Measurements from ENCODE around the gene TMEM131. TPM values are rescaled to one million over a fixed set of nuclear protein-coding genes. Genes with fewer than 3 reads are reported as not detected.
"Not testable (repeated sequence)": the region's sequence is repeated elsewhere in the genome, so short reads cannot be mapped to it uniquely, and the experiment has no call there.

The TMEM131 gene
- total RNA-seq, 1 donor from 2014 or later = 28.4 TPM

DNA sequence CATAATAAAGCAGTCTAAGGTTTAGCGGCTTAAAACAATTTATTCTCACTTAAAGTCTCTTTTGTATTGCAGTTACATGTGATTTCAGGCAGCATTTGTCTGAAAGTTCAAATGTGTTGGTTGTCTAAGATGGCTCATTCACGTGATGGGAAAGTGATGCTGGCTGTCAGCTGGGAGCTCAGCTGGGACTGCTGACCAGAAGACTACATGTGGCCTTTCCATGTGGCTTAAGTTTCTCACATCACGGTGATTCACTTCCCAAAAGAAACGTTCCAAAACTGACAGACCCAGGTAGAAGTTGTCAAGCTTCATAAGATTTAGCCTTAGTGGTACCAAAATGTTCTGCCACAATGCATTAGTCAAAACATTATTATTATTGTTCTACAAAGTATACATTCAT lies 76.9 kb downstream of the TMEM131 start:
- DNase-seq (ENCODE audit: extremely low read depth, low read depth, low spot score) = no peak

DNA sequence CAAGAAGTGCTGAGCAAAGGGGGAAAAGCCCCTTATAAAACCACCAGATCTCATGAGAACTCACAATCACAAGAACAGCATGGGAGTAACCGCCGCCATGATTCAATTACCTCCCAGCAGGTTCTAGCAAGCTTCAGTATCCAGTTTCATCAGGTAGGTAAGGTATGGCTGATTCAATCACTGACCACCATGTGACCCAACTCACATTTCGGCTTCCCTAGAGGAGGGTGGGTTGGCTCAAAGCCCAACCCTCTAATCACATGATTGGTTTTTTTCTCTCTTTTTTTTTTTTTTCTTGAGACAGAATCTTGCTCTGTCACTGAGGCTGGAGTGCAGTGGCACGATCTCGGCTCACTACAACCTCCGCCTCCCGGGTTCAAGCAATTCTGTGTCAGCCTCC lies 78.1 kb downstream of the TMEM131 start:
- DNase-seq (ENCODE audit: extremely low read depth, low read depth, low spot score) = not testable (repeated sequence)

DNA sequence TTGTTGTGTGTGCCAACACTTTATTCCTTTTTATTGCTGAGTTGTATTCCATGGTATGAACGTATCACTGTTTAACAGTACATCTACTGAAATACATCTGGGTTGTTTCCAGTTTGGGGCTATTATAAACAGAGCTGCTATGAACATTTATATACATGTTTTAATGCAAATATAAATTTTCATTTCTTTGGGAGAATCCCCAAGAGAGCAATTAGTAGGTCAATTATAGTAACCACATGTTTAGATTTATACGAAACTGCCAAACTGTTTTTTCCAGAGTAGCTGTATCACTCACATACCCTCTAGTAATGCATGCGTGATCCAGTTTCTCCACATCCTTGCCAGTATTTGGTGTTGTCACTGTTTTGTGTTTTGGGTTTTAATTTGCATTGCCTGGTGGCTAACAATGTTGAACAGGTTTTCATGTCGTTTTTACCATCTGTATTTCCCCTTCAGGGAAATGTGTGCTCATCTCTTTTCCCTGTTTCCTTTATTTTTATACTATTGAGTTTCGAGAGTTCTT lies 81.0 kb downstream of the TMEM131 start:
- DNase-seq (ENCODE audit: extremely low read depth, low read depth, low spot score) = no peak

DNA sequence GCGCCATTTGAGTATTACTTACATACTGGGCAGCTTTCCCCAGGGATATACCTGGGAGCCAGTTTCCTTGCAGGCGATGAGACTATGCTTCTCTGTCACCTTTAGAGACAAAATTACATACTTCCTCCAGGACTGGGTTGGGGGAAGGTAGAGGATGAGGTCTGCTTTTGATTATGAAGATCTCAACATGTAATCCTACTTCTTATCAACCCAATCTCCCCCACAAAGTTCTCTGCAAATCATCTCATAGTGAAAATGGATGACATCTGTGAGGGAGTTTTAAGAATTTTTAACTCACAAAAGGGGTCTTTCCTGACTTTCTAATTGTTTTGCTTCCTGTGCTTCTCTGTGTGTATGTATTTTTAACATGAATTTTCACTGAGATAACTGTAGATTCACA lies 81.9 kb downstream of the TMEM131 start:
- no peak for DNase-seq (ENCODE audit: extremely low read depth, low read depth, low spot score)

DNA sequence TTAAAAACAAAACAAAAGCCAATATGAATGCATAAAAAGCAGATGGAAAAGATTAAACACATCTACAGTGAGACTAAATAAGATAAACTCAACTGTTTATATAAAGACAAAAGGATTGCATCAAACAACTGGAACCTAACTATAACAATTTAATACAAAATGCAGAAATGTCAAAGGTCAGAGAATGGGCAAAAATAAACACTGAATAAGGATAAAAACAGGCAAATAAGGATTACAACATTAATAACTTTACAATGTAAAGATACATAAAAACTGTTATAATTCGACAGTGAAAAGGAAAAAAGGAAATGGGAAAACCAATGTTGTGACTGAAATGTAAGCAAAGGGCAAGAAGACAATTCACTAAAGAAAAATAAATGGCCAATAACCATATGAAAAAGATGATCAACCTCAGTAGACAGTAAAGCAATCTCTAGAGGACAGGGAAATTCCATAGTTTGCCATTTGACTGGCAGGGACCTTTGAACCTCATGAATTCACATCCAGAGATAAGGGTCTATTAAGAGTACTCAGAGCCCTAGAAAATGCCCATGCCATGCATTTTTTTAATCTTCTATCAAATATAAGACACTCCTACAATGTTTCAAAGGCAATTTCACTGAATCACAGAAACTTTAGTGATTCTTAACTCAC lies 83.7 kb downstream of the TMEM131 start:
- no peak for DNase-seq (ENCODE audit: extremely low read depth, low read depth, low spot score)

DNA sequence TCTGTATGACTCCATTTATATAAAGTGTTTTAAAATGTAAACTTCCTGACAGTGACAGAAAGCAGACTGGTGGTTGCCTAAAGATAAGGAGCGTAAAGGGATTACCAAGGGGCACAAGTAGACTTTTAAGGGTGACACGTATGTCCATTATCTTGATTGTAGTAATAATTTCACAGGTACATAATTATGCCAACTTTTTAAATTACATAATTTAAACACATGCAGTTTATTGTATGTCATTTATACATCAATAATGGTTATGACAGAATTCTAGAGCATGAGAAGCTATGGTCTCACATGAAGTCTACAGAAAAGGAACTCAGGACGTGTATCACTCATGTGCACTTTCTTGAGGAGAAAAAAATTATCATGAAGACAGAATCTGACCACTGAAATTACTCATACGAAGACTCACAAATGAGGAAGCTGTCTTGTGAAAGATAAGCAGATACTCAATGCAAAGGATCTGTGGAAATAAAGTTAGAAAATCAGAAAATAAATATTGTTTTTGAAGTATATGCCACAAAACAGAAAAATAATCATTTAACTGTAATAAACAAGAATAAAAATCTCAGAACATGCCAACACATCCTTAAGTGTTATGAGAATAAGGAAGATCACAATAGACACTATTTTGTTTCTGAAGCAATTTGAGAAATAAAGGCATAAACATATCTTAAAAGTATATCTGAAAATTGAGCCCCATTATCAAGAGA lies 84.4 kb downstream of the TMEM131 start:
- DNase-seq (ENCODE audit: extremely low read depth, low read depth, low spot score) = no peak

GRCh38 chr2:97910403-97911205 lies 85.1 kb downstream of the TMEM131 start:
- no peak for DNase-seq (ENCODE audit: extremely low read depth, low read depth, low spot score)

DNA sequence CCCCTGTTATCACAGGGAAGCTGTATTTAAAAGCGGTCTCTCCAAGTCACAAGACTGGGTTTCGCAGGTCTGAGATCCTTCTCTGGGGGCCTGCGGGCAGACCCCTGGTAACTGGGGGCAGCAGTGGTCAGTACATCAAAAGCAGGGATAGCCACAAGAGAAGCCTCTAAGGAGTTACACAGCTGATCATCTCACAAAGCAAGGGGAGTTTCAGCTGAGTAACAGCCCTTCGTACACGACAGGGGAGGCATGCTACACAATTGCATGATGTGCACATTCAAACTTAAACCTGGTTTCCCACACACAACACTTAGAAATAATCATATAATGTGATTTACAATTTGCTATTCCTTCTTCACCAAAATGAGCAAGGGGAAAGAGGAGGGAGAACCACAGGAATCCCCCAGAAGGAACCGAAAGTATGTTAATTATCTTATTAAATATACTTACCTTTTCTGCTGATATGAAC lies 87.5 kb downstream of the TMEM131 start:
- no peak for DNase-seq (ENCODE audit: extremely low read depth, low read depth, low spot score)

GRCh38 chr2:97907369-97908100 lies 88.2 kb downstream of the TMEM131 start:
- DNase-seq (ENCODE audit: extremely low read depth, low read depth, low spot score) = no peak

- no peak for DNase-seq (ENCODE audit: extremely low read depth, low read depth, low spot score)
These were observed 89.4 kb downstream of the TMEM131 start for GRCh38 chr2:97906307-97906706.

DNA sequence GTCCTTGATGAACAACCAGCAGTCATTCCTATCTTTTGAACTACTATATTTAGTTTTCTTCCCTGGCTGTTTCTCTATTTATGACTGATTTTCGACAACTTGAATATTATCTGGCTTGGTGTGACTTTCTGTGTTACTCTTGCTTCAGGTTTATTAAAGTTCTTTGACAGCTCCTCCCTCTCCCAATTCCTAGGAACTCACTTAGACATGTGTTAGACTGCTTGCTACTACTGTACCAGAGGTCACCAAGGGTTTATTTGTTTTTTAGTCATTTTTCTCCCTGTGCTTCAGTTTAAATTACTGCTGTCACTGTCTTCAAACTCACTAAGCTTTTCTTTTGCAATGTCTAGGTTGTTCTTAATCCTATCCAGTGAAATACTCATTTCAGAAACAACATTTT lies 90.5 kb downstream of the TMEM131 start:
- DNase-seq (ENCODE audit: extremely low read depth, low read depth, low spot score) = no peak

DNA sequence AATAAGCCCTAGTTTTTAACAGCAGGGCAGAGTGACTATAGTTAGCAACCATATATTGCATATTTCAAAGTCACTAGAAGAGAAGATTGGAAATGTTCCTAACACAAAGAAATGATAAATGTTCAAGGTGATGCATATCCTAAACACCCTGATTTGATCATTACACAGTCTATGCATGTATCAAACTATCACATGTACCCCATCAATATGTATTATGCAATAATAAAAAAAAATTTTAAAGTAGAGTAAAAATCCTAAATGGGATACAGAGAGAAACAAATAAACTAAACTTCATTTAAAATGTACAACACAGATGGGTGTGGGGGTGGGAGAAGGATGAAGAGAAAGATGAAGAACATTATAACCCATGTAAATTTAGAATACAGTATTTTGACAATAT lies 93.9 kb downstream of the TMEM131 start:
- no peak for DNase-seq (ENCODE audit: extremely low read depth, low read depth, low spot score)

- no peak for DNase-seq (ENCODE audit: extremely low read depth, low read depth, low spot score)
These were observed 94.9 kb downstream of the TMEM131 start for GRCh38 chr2:97900806-97901205.

DNA sequence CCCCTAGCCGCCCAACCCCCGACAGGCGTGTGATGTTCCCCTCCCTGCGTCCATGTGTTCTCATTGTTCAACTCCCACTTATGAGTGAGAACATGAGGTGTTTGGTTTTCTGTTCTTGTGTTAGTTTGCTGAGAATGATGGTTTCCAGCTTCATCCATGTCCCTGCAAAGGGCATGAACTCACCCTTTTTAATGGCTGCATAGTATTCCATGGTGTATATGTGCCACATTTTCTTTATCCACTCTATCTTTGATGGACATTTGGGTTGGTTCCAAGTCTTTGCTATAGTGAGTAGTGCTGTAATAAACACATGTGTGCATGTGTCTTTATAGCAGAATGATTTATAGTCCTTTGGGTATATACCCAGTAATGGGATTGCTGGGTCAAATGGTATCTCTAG lies 102.7 kb downstream of the TMEM131 start:
- not testable (repeated sequence) for DNase-seq (ENCODE audit: extremely low read depth, low read depth, low spot score)

DNA sequence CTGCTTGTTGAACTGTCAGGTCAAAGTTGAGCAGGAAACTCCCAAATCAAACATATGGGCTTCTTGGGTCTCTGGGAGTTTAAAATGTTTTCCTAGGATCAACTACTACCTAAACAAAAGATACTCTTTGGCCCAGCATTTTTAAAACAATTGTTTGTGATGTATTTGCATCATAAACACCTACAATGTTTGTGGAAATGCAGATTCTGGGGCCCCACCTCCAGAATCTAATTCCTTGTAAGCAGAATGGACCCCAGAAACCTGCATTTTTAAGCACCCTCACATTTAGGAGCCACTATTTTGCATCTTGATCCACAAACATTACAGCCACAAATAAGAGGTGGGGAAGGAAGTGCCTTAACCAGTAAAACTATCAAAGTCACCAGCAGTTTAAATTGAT lies 104.1 kb downstream of the TMEM131 start:
- DNase-seq (ENCODE audit: extremely low read depth, low read depth, low spot score) = no peak

GRCh38 chr2:97889156-97889555 lies 106.6 kb downstream of the TMEM131 start:
- no peak for DNase-seq (ENCODE audit: extremely low read depth, low read depth, low spot score)

DNA sequence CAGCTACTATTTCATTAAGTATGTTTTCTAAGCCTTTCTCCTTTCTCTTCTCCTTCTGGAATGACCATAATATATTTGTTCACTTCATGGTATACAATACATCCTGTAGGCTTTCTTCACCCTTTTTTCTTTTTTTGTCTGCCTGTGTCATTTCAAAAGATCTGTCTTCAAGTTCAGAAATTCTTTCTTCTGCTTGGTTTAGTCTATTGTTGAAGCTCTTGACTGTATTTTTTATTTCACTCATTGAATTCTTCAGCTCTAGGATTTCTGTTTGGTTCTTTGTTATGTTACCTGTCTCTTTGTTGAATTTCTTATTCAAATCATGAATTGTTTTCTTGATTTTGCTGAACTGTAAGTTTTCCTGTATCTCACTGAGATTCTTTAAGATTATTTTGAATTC lies 109.9 kb downstream of the TMEM131 start:
- no peak for DNase-seq (ENCODE audit: extremely low read depth, low read depth, low spot score)

GRCh38 chr2:97880334-97880733 lies 115.4 kb downstream of the TMEM131 start:
- DNase-seq (ENCODE audit: extremely low read depth, low read depth, low spot score) = no peak

DNA sequence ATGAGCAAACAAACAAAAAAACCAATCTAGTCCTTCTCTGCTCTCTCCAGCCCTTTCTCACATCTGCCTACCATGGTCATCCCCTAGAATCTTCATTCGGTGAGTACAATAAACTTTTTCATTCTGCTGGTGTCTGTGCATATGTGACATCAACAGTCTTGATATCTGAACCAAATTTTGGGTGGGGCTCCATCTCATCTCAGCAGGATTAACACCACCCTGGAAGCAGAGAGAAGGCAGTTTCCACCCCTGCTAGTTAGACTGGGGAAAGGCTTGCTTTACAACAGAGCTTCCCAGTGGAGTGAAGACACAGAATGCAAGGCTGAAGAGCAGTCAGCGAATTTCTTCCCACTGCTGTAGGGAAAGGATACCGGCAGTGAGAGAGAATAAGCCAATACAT lies 116.9 kb downstream of the TMEM131 start:
- DNase-seq (ENCODE audit: extremely low read depth, low read depth, low spot score) = no peak

DNA sequence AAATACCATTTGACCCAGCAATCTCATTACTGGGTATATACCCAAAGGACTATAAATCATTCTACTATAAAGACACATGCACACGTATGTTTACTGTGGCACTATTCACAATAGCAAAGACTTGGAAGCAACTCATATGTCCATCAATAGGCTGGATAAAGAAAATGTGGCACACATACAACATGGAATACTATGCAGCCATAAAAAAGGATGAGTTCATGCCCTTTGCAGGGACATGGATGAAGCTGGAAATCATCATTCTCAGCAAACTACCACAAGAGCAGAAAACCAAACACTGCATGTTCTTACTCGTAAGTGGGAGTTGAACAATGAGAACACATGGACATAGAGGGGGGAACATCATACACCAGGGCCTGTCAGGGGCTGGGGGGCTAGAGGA lies 117.4 kb downstream of the TMEM131 start:
- not testable (repeated sequence) for DNase-seq (ENCODE audit: extremely low read depth, low read depth, low spot score)
